Stimulated activated naive CD8-positive, alpha-beta T cell treated with anti-CD3 and anti-CD28 coated beads, Interleukin-15, amount 100 ng/mL, for 72 hours (primary cell): ENCODE results near the gene MYOF.

Experiments
- ATAC-seq: fragments of 150-1000 bp; cut with Tn5 transposase; 2 replicates; pipeline ENCODE4 v1.10.0; 2021; ENCODE audit warnings: mild to moderate bottlenecking, moderate library complexity
- DNase-seq, 2 donors: peaks; one replicate each; pipeline ENCODE4 v3.0.0; 2021 to 2022
- H3K27ac Mint-ChIP-seq, 2 donors: one replicate each; pipeline ENCODE4 v1.8.0; 2022; ENCODE audit warnings: mild to moderate bottlenecking in 2 of 2, mixed read lengths in 2 of 2, moderate library complexity in 2 of 2
- H3K27me3 Mint-ChIP-seq: one replicate; pipeline ENCODE4 v1.8.0; 2022; ENCODE audit warnings: mixed read lengths
- H3K4me1 Mint-ChIP-seq: one replicate; pipeline ENCODE4 v1.8.0; 2022; ENCODE audit warnings: mild to moderate bottlenecking, mixed read lengths
- H3K4me3 Mint-ChIP-seq, 2 donors: one replicate each; pipeline ENCODE4 v1.8.0; 2022; ENCODE audit warnings: mild to moderate bottlenecking in 2 of 2, mixed read lengths in 2 of 2, moderate library complexity in 1 of 2
- H3K9me3 Mint-ChIP-seq, 2 donors: one replicate each; pipeline ENCODE4 v1.8.0; 2022; ENCODE audit warnings: mixed read lengths in 2 of 2

MYOF gene

GRCh38 chr10:93465806-93466675 lies 16.1 kb downstream of the MYOF start:
- Mint-ChIP-seq H3K9me3 (peaks cover 0 to 4% of the 10 kb centered on the region in 2 donors), H3K27me3 (no peaks in the 10 kb centered on the region), H3K4me3 (no peak overlapping the region), H3K27ac (no peak overlapping the region), H3K4me1 (peaks cover 7% of the 10 kb centered on the region)
- ATAC-seq (no peak), DNase-seq (no peak)

GRCh38 chr10:93464776-93465388 lies 17.3 kb downstream of the MYOF start:
- no peaks in the 10 kb centered on the region for H3K27me3 Mint-ChIP-seq
- H3K27ac Mint-ChIP-seq = no peak overlapping the region
- ATAC-seq (no peak), DNase-seq (no peak)
- no peak overlapping the region for H3K4me3 Mint-ChIP-seq
- no peaks in the 10 kb centered on the region for H3K9me3 Mint-ChIP-seq
- H3K4me1 Mint-ChIP-seq = peaks cover 6% of the 10 kb centered on the region

DNA sequence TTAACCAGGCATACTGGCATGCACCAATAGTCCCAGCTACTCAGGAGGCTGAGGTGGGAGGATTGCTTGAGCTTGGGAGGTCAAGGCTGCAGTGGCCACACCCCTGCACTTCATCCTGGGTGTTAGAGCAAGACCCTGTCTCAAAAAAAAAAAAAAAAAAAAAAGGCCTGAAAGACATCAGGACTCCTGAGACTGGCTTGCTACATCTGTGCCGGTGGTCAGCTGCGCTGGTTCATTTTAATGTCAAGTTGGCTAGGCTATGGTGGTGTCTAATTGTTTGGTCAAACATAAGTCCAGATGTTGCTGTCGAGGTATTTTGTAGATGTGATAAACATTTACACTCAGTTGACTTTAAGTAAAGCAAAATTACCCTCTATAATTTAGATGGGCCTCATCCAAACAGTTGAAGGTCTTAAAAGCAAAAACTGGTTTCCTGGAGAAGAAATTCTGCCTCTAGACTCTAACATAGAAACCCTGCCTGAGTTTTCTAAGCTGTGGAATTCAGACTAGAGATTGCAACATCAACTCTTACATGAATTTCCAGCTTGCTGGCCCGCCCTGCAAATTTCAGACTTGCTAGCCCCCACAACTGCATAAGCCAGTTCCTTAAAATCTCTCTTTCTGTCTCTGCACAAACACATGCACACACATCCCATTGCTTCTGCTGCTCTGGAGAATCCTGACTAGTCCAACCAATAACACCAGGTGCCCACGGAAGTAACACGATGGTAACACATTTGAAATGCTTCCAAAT lies 18.2 kb downstream of the MYOF start:
- DNase-seq (no peak), ATAC-seq (no peak)
- no peaks in the 10 kb centered on the region for H3K27me3 Mint-ChIP-seq
- H3K4me3 Mint-ChIP-seq = no peak overlapping the region
- H3K27ac Mint-ChIP-seq = no peak overlapping the region
- no peaks in the 10 kb centered on the region for H3K9me3 Mint-ChIP-seq
- peaks cover 9% of the 10 kb centered on the region for H3K4me1 Mint-ChIP-seq

- Mint-ChIP-seq H3K27me3 (no peaks in the 10 kb centered on the region), H3K9me3 (no peaks in the 10 kb centered on the region), H3K27ac (peak overlapping the region in 1 of 2 donors; percentile 41), H3K4me1 (peaks cover 13% of the 10 kb centered on the region), H3K4me3 (peak overlapping the region in 1 of 2 donors; percentile 5)
- peak; percentile 3 to 46 for DNase-seq
- peak; percentile 89 for ATAC-seq
Measured at GRCh38 chr10:93462881-93463280, 19.3 kb downstream of the MYOF start.

DNA sequence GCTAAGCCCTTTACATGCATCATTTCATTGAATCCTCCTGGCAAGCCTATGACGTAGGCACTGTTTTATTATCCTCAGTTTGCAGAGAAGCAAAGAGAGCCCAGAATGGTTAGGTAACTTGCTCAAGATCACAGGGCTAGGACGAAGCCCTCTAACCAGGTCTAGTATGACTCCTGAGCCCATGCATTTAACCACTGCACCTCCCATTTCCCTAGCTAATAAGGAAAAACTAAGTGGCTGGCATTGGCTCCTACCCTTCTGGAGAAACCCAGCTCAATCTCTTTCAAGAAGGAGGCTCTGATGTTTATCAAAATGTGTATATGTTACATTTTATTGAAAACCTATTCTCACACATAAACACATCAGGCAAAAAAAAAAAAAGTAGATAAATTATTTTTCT lies 19.8 kb downstream of the MYOF start:
- Mint-ChIP-seq H3K27ac (peak overlapping the region in 1 of 2 donors; percentile 41), H3K4me3 (no peak overlapping the region), H3K9me3 (no peaks in the 10 kb centered on the region), H3K4me1 (peaks cover 13% of the 10 kb centered on the region), H3K27me3 (no peaks in the 10 kb centered on the region)
- ATAC-seq (no peak), DNase-seq (no peak)

- Mint-ChIP-seq H3K9me3 (no peaks in the 10 kb centered on the region), H3K4me1 (peaks cover 13% of the 10 kb centered on the region), H3K27me3 (no peaks in the 10 kb centered on the region), H3K27ac (no peak overlapping the region), H3K4me3 (no peak overlapping the region)
- no peak for DNase-seq
- ATAC-seq = no peak
Measured at GRCh38 chr10:93461807-93462178, 20.3 kb downstream of the MYOF start.

DNA sequence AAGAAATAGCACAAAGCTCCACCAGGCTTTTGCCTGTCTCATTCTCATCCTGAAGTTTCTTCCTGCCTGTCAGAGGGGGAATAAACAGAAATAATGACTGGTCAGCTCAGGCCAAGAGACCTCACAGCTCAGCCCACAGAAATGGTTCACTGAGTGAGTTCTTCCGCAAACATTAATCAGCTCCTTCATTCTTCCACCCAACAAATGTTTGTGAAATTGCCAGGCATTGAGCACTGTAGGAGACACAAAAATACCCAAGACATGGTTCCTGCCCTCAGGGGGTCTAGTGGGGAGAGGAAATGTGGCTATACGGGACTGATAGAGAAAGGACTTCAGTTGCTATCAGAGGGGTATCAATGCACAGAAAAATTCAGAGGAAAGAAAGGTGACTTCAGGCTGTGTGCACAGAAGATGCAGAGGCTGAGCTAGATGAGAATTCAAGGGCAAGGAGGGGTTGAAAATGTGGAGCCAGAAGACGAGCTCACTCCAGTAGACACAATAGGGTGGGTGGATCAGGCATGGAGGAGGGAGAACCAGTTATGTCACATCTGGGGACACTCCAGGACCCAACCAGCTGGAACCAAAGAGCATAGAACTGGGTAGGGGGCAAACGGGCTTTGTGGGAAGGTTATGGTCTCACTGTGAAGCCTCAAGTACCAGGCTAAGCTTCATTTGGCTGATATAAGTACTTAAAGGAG lies 20.9 kb downstream of the MYOF start:
- no peak for ATAC-seq
- DNase-seq = no peak
- peaks cover 13% of the 10 kb centered on the region for H3K4me1 Mint-ChIP-seq
- H3K27me3 Mint-ChIP-seq = no peaks in the 10 kb centered on the region
- no peak overlapping the region for H3K27ac Mint-ChIP-seq
- no peak overlapping the region for H3K4me3 Mint-ChIP-seq
- no peaks in the 10 kb centered on the region for H3K9me3 Mint-ChIP-seq

DNA sequence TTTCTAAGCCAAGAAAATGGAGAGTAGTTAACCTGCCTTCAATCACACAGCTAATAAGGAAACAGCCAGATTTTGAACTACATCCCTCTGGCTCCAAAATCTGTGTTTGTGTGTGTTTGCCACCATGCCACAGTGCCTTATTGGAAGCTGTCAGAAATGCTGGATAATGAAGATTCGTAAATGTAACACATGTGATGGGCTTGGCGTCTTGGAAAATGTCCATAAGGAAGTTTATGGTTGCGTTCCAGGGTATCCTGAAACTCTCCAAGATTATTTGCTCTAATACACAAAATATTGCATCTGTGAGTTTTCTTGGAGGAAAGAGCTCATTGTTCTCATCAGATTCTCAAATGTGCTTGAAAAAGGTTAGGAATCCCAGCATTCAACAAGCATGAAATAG lies 22.7 kb downstream of the MYOF start:
- H3K4me3 Mint-ChIP-seq = no peak overlapping the region
- ATAC-seq (no peak), DNase-seq (no peak)
- no peaks in the 10 kb centered on the region for H3K27me3 Mint-ChIP-seq
- peaks cover 13% of the 10 kb centered on the region for H3K4me1 Mint-ChIP-seq
- H3K27ac Mint-ChIP-seq = no peak overlapping the region
- no peaks in the 10 kb centered on the region for H3K9me3 Mint-ChIP-seq

DNA sequence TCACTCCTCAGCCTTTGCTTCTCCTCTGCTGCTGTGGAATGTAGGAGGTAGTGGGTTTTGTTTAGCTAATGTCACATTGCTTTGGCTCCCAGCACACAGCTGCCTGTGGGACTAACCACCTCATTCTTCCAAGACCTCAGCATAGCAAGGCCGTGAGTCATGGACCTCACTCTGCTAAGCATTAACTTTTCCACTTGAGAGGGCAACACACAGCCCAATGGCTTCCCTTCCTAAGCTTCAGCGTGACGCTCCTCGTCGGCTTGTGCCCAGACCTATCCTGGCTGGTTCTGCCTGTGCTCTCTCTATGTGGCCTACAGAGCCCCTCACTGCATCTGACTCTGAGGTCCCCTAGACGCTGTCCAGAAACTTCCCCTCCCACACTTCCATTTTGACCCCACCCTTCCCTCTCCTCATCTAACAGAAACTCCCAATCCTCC lies 23.3 kb downstream of the MYOF start:
- no peak for DNase-seq
- Mint-ChIP-seq H3K27me3 (no peaks in the 10 kb centered on the region), H3K9me3 (no peaks in the 10 kb centered on the region), H3K27ac (no peak overlapping the region), H3K4me1 (peaks cover 13% of the 10 kb centered on the region), H3K4me3 (no peak overlapping the region)
- no peak for ATAC-seq

DNA sequence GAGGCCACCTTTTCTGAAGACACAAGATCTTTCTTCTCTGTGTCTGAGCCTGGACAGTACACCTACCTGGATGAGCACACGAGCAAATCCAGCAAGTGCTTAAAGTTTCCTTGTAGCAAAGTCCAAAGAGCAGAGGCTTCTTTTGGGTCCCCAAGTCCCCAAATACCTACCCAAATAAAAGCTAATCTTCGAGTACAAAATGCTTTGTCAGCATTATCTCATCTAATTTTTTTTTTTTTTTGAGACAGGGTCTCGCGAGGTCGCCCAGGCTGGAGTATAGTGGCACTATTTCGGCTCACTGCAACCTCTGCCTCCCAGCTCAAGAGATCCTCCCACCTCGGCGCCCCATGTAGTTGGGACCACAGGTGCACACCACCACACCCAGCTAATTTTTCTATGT lies 24.6 kb downstream of the MYOF start:
- Mint-ChIP-seq H3K4me3 (no peak overlapping the region), H3K9me3 (no peaks in the 10 kb centered on the region), H3K4me1 (peaks cover 6% of the 10 kb centered on the region), H3K27me3 (no peaks in the 10 kb centered on the region), H3K27ac (no peak overlapping the region)
- ATAC-seq (no peak), DNase-seq (no peak)

GRCh38 chr10:93456480-93456879 lies 25.7 kb downstream of the MYOF start:
- ATAC-seq = no peak

GRCh38 chr10:93454736-93455135 lies 27.4 kb downstream of the MYOF start:
- Mint-ChIP-seq H3K4me1 (peaks cover 20% of the 10 kb centered on the region), H3K27me3 (no peaks in the 10 kb centered on the region), H3K27ac (no peak overlapping the region), H3K4me3 (no peak overlapping the region), H3K9me3 (no peaks in the 10 kb centered on the region)
- no peak for DNase-seq
- no peak for ATAC-seq

More at GRCh38 chr10:93456480-93456879, 25.7 kb downstream of the MYOF start:
- H3K9me3 Mint-ChIP-seq = no peaks in the 10 kb centered on the region
- H3K27me3 Mint-ChIP-seq = no peaks in the 10 kb centered on the region
- H3K27ac Mint-ChIP-seq = no peak overlapping the region
- peaks cover 15% of the 10 kb centered on the region for H3K4me1 Mint-ChIP-seq
- no peak overlapping the region for H3K4me3 Mint-ChIP-seq
- DNase-seq = no peak

GRCh38 chr10:93454146-93454545 lies 28.0 kb downstream of the MYOF start:
- Mint-ChIP-seq H3K27me3 (no peaks in the 10 kb centered on the region), H3K4me3 (no peak overlapping the region), H3K4me1 (peaks cover 19% of the 10 kb centered on the region), H3K9me3 (no peaks in the 10 kb centered on the region), H3K27ac (no peak overlapping the region)
- ATAC-seq = no peak
- no peak for DNase-seq

GRCh38 chr10:93452143-93452542 lies 30.0 kb downstream of the MYOF start:
- Mint-ChIP-seq H3K4me1 (peaks cover 13% of the 10 kb centered on the region), H3K27me3 (no peaks in the 10 kb centered on the region), H3K4me3 (no peak overlapping the region), H3K9me3 (no peaks in the 10 kb centered on the region), H3K27ac (no peak overlapping the region)
- DNase-seq = peak; percentile 5 to 34
- peak; percentile 81 for ATAC-seq

DNA sequence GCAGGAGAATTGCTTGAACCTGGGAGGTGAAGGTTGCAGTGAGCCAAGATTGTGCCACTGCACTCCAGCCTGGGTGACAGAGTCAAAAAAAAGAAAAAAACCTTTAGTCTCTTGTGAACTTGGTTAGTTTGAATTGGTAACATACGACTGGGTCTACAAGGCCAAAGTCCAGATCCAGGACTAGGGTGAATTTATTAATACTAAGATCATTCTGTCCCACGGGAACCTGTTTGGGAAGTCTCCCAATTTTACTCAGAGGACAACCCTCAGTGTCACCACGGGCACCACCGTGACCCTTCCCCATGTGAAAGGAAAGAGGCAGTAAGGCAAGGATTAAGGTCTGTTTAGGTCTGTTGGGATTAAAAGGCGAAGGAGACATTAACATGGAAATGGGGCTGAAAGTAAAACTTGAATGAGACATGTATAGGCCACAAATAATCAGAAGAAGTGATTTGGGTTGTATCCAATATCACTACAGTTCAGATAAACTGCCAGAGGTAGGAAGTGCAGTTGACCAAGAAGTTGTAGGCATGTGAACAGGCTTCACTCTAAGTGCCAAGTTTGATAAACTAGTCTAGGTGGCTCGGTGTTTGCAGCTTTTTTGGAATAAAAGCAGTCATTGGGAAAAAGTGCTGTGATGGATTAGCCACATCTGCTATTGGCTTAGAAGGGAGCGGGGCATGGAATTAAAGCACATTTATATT lies 30.7 kb downstream of the MYOF start:
- DNase-seq (no peak), ATAC-seq (no peak)
- Mint-ChIP-seq H3K4me3 (no peak overlapping the region), H3K27me3 (no peaks in the 10 kb centered on the region), H3K27ac (no peak overlapping the region), H3K4me1 (peaks cover 13% of the 10 kb centered on the region), H3K9me3 (no peaks in the 10 kb centered on the region)
